ENCODE data around the gene ZC3H14. TPM values are rescaled to one million over a fixed set of nuclear protein-coding genes. Genes with fewer than 3 reads are reported as not detected.

Gene ZC3H14
- total and polyA plus RNA-seq, 12 donors, result 26.5 to 91.6 (median 53.3) TPM

- Histone ChIP-seq H3K36me3 (replicated peaks in 1 of 2) (no peaks in the 10 kb centered on the region), H3K27ac (no peak overlapping the region), H3K27me3 (no peaks in the 10 kb centered on the region), H3K4me3 (no peak overlapping the region), H3K9me3 (replicated peaks in 1 of 3) (no peaks in the 10 kb centered on the region), H3K4me1 (replicated peaks in 1 of 2) (peaks cover 0 to 4% of the 10 kb centered on the region in 2 donors)
- TF ChIP-seq, protein P1, sequence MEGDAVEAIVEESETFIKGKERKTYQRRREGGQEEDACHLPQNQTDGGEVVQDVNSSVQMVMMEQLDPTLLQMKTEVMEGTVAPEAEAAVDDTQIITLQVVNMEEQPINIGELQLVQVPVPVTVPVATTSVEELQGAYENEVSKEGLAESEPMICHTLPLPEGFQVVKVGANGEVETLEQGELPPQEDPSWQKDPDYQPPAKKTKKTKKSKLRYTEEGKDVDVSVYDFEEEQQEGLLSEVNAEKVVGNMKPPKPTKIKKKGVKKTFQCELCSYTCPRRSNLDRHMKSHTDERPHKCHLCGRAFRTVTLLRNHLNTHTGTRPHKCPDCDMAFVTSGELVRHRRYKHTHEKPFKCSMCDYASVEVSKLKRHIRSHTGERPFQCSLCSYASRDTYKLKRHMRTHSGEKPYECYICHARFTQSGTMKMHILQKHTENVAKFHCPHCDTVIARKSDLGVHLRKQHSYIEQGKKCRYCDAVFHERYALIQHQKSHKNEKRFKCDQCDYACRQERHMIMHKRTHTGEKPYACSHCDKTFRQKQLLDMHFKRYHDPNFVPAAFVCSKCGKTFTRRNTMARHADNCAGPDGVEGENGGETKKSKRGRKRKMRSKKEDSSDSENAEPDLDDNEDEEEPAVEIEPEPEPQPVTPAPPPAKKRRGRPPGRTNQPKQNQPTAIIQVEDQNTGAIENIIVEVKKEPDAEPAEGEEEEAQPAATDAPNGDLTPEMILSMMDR (IDR thresholded peaks at IDR 0.05), result no peak
- no peak for TF ChIP-seq POLR2A (IDR thresholded peaks at IDR 0.05)
- intact Hi-C loops (cut with DNase I), result no loop called here
- DNase-seq, result no peak
Observed at GRCh38 chr14:88628462-88628861, 65.6 kb downstream of the ZC3H14 start.

- Histone ChIP-seq H3K27ac (peak overlapping the region in 1 of 5 donors; percentile 19), H3K4me3 (no peak overlapping the region), H3K36me3 (replicated peaks in 1 of 2) (no peaks in the 10 kb centered on the region), H3K9me3 (replicated peaks in 1 of 3) (no peaks in the 10 kb centered on the region), H3K27me3 (no peaks in the 10 kb centered on the region), H3K4me1 (replicated peaks in 1 of 2) (peaks cover 0 to 4% of the 10 kb centered on the region in 2 donors)
- TF ChIP-seq POLR2A (IDR thresholded peaks at IDR 0.05), result peak in 1 of 2 donors; percentile 17
- TF ChIP-seq, protein P1 (IDR thresholded peaks at IDR 0.05), result no peak
- 38 to 47% (median 44%) methylated on average over 6 of the region's 6 CpGs for WGBS, 4 donors
- DNase-seq, result peak in 4 of 7 donors; percentile 8 to 31 (median 26)
- intact Hi-C loops (cut with DNase I), result no loop called here
Observed at GRCh38 chr14:88630565-88630964, 67.7 kb downstream of the ZC3H14 start.

DNA sequence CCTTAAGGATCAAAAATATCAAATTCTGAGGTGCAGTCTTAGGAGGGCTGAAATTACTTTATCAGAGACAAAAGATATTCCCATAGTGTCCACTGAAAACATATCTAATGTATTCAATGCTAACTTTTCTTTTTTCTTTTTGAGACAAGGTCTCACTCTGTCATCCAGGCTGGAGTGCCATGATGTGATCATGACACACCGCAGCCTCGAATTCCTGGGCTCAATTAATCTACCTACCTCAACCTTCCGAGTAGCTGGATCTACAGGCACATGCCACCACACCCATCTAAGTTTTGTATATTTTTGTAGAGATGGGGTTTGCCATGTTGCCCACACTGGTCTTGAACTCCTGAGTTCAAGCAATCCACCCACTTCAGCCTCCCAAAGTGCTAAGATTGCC, 68.3 kb downstream of the ZC3H14 start:
- 57 to 79% (median 68%) methylated on average over 3 of the region's 3 CpGs for WGBS, 4 donors
- Histone ChIP-seq H3K27ac (no peak overlapping the region), H3K36me3 (replicated peaks in 1 of 2) (no peaks in the 10 kb centered on the region), H3K4me3 (no peak overlapping the region), H3K27me3 (no peaks in the 10 kb centered on the region), H3K9me3 (replicated peaks in 1 of 3) (no peaks in the 10 kb centered on the region), H3K4me1 (replicated peaks in 1 of 2) (peaks cover 0 to 4% of the 10 kb centered on the region in 2 donors)
- no peak for DNase-seq
- no peak for TF ChIP-seq POLR2A (IDR thresholded peaks at IDR 0.05)
- TF ChIP-seq, protein P1 (IDR thresholded peaks at IDR 0.05), result no peak
- intact Hi-C loops (cut with DNase I), result no loop called here

GRCh38 chr14:88632512-88632911, 69.7 kb downstream of the ZC3H14 start:
- WGBS, 4 donors, result 76 to 88% (median 86%) methylated on average over 2 of the region's 2 CpGs
- DNase-seq, result no peak
- TF ChIP-seq, protein P1 (IDR thresholded peaks at IDR 0.05), result no peak
- TF ChIP-seq POLR2A (IDR thresholded peaks at IDR 0.05), result no peak
- H3K4me3 ChIP-seq, result no peak overlapping the region
- no peaks in the 10 kb centered on the region for H3K9me3 ChIP-seq (replicated peaks in 1 of 3)
- H3K36me3 ChIP-seq (replicated peaks in 1 of 2), result no peaks in the 10 kb centered on the region
- no peaks in the 10 kb centered on the region for H3K27me3 ChIP-seq
- H3K4me1 ChIP-seq (replicated peaks in 1 of 2), result peaks cover 0 to 4% of the 10 kb centered on the region in 2 donors
- intact Hi-C loops (cut with DNase I), result no loop called here
- no peak overlapping the region for H3K27ac ChIP-seq

All from adrenal gland (tissue), 12 donors.